MCF 10A (cell line): Measurements from ENCODE around the gene MKNK2. TPM values are rescaled to one million over a fixed set of nuclear protein-coding genes. Genes with fewer than 3 reads are reported as not detected.
"Not testable (repeated sequence)": the region's sequence is repeated elsewhere in the genome, so short reads cannot be mapped to it uniquely, and the experiment has no call there.

Experiments
- BruUV-seq: library from RNA; stranded (reverse); fragments of 400-500 nt; replicated peaks from 2 replicates; lab custom pipeline; 2021; lab: Mats Ljungman, UMichigan
- CTCF ChIA-PET: fragments of 300-600 bp; sonication (Branson Sonifier 250); formaldehyde crosslinking; extraction: SDS; loops from one replicate; lab custom pipeline; 2021; ENCODE audit warnings: antibody characterized with exemption, inconsistent platforms; lab: Yijun Ruan, JAX
- POLR2A ChIA-PET: fragments of 300-600, 350-650 bp; sonication (Branson Sonifier 250); formaldehyde crosslinking; extraction: SDS; loops from one replicate; lab custom pipeline; 2020; ENCODE audit warnings: antibody characterized with exemption, inconsistent platforms; lab: Yijun Ruan, JAX
- DNase-seq: peaks from one replicate; pipeline ENCODE4 v3.0.0-alpha.2; 2018; ENCODE audit not compliant: unreplicated experiment
- H3K27ac Mint-ChIP-seq: one replicate; pipeline ENCODE4 v1.8.0; 2022; ENCODE audit warnings: mild to moderate bottlenecking, low read depth, mixed read lengths; ENCODE audit not compliant: unreplicated experiment
- H3K27me3 Mint-ChIP-seq: one replicate; pipeline ENCODE4 v1.8.0; 2022; ENCODE audit warnings: mixed read lengths; ENCODE audit not compliant: insufficient read depth, unreplicated experiment
- H3K36me3 Mint-ChIP-seq: one replicate; pipeline ENCODE4 v1.8.0; 2022; ENCODE audit warnings: mild to moderate bottlenecking, moderate library complexity, mixed read lengths; ENCODE audit not compliant: insufficient read depth, unreplicated experiment
- H3K4me1 Mint-ChIP-seq: one replicate; pipeline ENCODE4 v1.8.0; 2022; ENCODE audit warnings: mixed read lengths; ENCODE audit not compliant: insufficient read depth, unreplicated experiment
- H3K4me3 Mint-ChIP-seq: one replicate; pipeline ENCODE4 v1.8.0; 2022; ENCODE audit warnings: mild to moderate bottlenecking, moderate library complexity, mixed read lengths; ENCODE audit not compliant: unreplicated experiment
- H3K9me3 Mint-ChIP-seq: one replicate; pipeline ENCODE4 v1.8.0; 2022; ENCODE audit warnings: mixed read lengths; ENCODE audit not compliant: unreplicated experiment
- intact Hi-C: fragments of 100-400 bp; cut with micrococcal nuclease; formaldehyde crosslinking; loops from 2 replicates; pipeline ENCODE4 v1.14.1; 2022
- total RNA-seq: library from RNA; stranded (reverse); gene quantifications from 2 replicates; pipeline ENCODE4 v1.2.3, GENCODE V29; 2022
- TF ChIP-seq, protein P1 (sequence below): fragments of 200-600 bp; IDR thresholded peaks from one replicate; pipeline ENCODE4 v1.8.0; 2022; ENCODE audit warnings: antibody characterized with exemption, mild to moderate bottlenecking; ENCODE audit not compliant: unreplicated experiment

Gene MKNK2
- total RNA-seq, 1 experiment from 2014 or later, result 146 TPM

DNA sequence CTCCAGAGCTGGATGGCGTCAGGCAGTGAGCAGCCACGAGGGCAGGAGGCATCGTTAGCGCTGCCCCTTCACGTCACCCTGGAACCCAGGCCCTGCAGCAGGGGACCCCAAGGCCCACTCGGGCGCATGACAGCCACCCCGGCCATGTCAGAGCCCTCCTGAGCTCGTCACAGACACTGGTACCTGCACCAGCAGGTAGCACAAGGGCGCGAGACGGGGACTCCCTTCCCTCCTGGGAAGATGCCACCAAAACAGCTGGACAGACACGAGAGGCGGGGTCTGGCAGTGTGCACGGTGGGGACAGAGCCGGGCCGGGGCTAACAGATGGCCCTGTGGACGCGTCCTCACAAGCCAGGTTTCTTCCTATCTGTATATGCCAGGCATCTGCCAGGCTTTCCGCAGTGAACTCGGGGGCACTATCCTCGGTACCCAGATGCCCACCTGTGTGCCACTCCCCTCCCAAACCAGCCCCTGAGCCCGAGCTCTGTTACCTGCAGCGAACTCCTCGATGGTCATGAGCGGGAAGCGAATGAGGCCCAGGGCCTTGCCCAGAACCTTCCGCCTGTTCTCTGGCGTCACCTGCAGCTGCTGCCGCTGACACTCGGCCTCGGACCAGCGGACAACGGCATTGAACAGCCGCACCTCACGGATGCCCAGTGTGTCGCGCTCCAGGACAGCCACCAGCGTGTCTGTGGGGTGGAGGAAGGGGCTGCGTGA, 61.4 kb downstream of the MKNK2 start:
- intact Hi-C loops, result no loop called here
- CTCF ChIA-PET, result interaction anchor here (0.8 to 0.9 kb wide), 2 partner anchors 7 to 30 kb away, joined by 3 to 9 read pairs; no protein-coding TSS in a partner anchor
- peaks cover 79% of the 10 kb centered on the region for H3K36me3 Mint-ChIP-seq

DNA sequence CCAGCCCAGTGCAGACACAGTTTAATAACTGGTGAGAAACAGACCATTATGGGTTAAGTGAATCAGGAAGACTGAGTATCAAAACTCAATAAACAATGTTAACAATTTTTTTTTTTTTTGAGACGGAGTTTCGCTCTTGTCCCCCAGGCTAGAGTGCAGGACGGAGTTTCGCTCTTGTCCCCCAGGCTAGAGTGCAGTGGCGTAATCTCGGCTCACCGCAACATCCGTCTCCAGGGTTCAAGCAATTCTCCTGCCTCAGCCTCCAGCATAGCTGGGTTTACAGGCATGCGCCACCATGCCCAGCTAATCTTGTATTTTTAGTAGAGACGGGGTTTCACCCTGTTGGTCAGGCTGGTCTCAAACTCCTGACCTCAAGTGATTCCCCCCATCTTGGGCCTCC, 62.6 kb downstream of the MKNK2 start:
- CTCF ChIA-PET, H3K4me3 Mint-ChIP-seq, DNase-seq, H3K4me1 Mint-ChIP-seq, intact Hi-C loops, H3K27me3 Mint-ChIP-seq, H3K27ac Mint-ChIP-seq, BruUV-seq, H3K9me3 Mint-ChIP-seq: not testable (repeated sequence)
- POLR2A ChIA-PET, result interaction anchor here (0.6 kb wide), 1 partner anchor 103 kb away, joined by 3 read pairs; no protein-coding TSS in a partner anchor
- peaks cover 82% of the 10 kb centered on the region for H3K36me3 Mint-ChIP-seq

More for the DNA sequence above, 61.4 kb downstream of the MKNK2 start:
- Mint-ChIP-seq H3K27ac (no peak overlapping the region), H3K4me3 (no peak overlapping the region), H3K9me3 (no peaks in the 10 kb centered on the region), H3K27me3 (no peaks in the 10 kb centered on the region), H3K4me1 (no peaks in the 10 kb centered on the region)
- TF ChIP-seq, protein P1, sequence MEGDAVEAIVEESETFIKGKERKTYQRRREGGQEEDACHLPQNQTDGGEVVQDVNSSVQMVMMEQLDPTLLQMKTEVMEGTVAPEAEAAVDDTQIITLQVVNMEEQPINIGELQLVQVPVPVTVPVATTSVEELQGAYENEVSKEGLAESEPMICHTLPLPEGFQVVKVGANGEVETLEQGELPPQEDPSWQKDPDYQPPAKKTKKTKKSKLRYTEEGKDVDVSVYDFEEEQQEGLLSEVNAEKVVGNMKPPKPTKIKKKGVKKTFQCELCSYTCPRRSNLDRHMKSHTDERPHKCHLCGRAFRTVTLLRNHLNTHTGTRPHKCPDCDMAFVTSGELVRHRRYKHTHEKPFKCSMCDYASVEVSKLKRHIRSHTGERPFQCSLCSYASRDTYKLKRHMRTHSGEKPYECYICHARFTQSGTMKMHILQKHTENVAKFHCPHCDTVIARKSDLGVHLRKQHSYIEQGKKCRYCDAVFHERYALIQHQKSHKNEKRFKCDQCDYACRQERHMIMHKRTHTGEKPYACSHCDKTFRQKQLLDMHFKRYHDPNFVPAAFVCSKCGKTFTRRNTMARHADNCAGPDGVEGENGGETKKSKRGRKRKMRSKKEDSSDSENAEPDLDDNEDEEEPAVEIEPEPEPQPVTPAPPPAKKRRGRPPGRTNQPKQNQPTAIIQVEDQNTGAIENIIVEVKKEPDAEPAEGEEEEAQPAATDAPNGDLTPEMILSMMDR, result no peak
- POLR2A ChIA-PET, result interaction anchor here (0.6 kb wide), 2 partner anchors 59 to 499 kb away, joined by 3 read pairs; partner anchors contain the start of gene REEP6
- no TSS peak for BruUV-seq
- no peak for DNase-seq

Other genes starting within 250 kb of the MKNK2 start
- 5.6 and 9.3 TPM in 2 replicates for gene ATP8B3, start 239.0 kb downstream of the MKNK2 start, total RNA-seq
- gene REXO1, start 202.8 kb downstream of the MKNK2 start, total RNA-seq, result 28.7 and 36.4 TPM in 2 replicates
- gene KLF16, start 187.7 kb downstream of the MKNK2 start, total RNA-seq, result 27.0 and 45.5 TPM in 2 replicates
- gene ABHD17A, start 165.7 kb downstream of the MKNK2 start, total RNA-seq, result 38.9 and 39.5 TPM in 2 replicates
- 6.8 and 6.9 TPM in 2 replicates for gene ADAT3, start 145.8 kb downstream of the MKNK2 start, total RNA-seq
- gene SCAMP4, start 145.8 kb downstream of the MKNK2 start, total RNA-seq, result 48.7 and 67.2 TPM in 2 replicates
- gene CSNK1G2, start 110.1 kb downstream of the MKNK2 start, total RNA-seq, result 48.5 and 54.4 TPM in 2 replicates
- 53.1 and 53.4 TPM in 2 replicates for gene BTBD2, start 35.5 kb downstream of the MKNK2 start, total RNA-seq
- 40.9 and 47.2 TPM in 2 replicates for gene MOB3A, start 45.1 kb upstream of the MKNK2 start, total RNA-seq
- gene IZUMO4, start 45.7 kb upstream of the MKNK2 start, total RNA-seq, result 3.1 and 5.3 TPM in 2 replicates
- gene AP3D1, start 100.3 kb upstream of the MKNK2 start, total RNA-seq, result 172 and 181 TPM in 2 replicates
- 27.0 and 28.4 TPM in 2 replicates for gene DOT1L, start 112.7 kb upstream of the MKNK2 start, total RNA-seq
- 44.3 and 54.1 TPM in 2 replicates for gene PLEKHJ1, start 185.1 kb upstream of the MKNK2 start, total RNA-seq
- 101 and 119 TPM in 2 replicates for gene SF3A2, start 185.6 kb upstream of the MKNK2 start, total RNA-seq
- 11.9 and 21.2 TPM in 2 replicates for gene AMH, start 198.1 kb upstream of the MKNK2 start, total RNA-seq
- 0.37 and 0.49 TPM in 2 replicates for gene JSRP1, start 205.2 kb upstream of the MKNK2 start, total RNA-seq
- gene PEAK3, start 230.9 kb upstream of the MKNK2 start, total RNA-seq, result not detected in 2 replicates